Fibroblast of peridontal ligament (primary cell): Measurements from ENCODE around the gene CASP9.
"Not testable (repeated sequence)": the region's sequence is repeated elsewhere in the genome, so short reads cannot be mapped to it uniquely, and the experiment has no call there.

ENCODE experiments used
- DNase-seq: peaks from one replicate; pipeline ENCODE4 v3.0.0-alpha.2; 2010; ENCODE audit errors: extremely low read depth

Gene CASP9

GRCh38 chr1:15469361-15469760 is 54.7 kb downstream of the CASP9 start:
- no peak for DNase-seq

GRCh38 chr1:15468145-15468544 is 55.9 kb downstream of the CASP9 start:
- DNase-seq = no peak

- DNase-seq = not testable (repeated sequence)
Measured at GRCh38 chr1:15466955-15467625, 56.9 kb downstream of the CASP9 start.

- DNase-seq = no peak
Measured at GRCh38 chr1:15465674-15466073, 58.3 kb downstream of the CASP9 start.

GRCh38 chr1:15463926-15464322 is 60.1 kb downstream of the CASP9 start:
- DNase-seq = not testable (repeated sequence)

GRCh38 chr1:15463064-15463800 is 60.8 kb downstream of the CASP9 start:
- DNase-seq = not testable (repeated sequence)

GRCh38 chr1:15460708-15461095 is 63.3 kb downstream of the CASP9 start:
- DNase-seq = no peak

- DNase-seq = no peak
Measured at GRCh38 chr1:15459771-15460707, 64.0 kb downstream of the CASP9 start.

- not testable (repeated sequence) for DNase-seq
Measured at GRCh38 chr1:15458388-15458787, 65.6 kb downstream of the CASP9 start.

- no peak for DNase-seq
Measured at GRCh38 chr1:15457585-15457984, 66.4 kb downstream of the CASP9 start.

- DNase-seq = no peak
Measured at GRCh38 chr1:15456313-15456954, 67.6 kb downstream of the CASP9 start, which contains the start of gene CELA2A. Gene CELA2A (plus strand): TSS chr1:15456732. CDS start chr1:15456754, 22 bp downstream.

- DNase-seq = peak; percentile 80
Measured at GRCh38 chr1:15455522-15455921, 68.5 kb downstream of the CASP9 start.

GRCh38 chr1:15454256-15454655 is 69.8 kb downstream of the CASP9 start:
- peak; percentile 82 for DNase-seq

- no peak for DNase-seq
Measured at GRCh38 chr1:15453734-15454133, 70.3 kb downstream of the CASP9 start.

- DNase-seq = no peak
Measured at GRCh38 chr1:15452866-15453571, 71.0 kb downstream of the CASP9 start.

GRCh38 chr1:15452216-15452615 is 71.8 kb downstream of the CASP9 start:
- no peak for DNase-seq

- DNase-seq = no peak
Measured at GRCh38 chr1:15451014-15451722, 72.8 kb downstream of the CASP9 start.

- DNase-seq = no peak
Measured at GRCh38 chr1:15449567-15449966, 74.4 kb downstream of the CASP9 start.

- DNase-seq = no peak
Measured at GRCh38 chr1:15448877-15449462, 75.0 kb downstream of the CASP9 start.

- DNase-seq = no peak
Measured at GRCh38 chr1:15446212-15446611, 77.8 kb downstream of the CASP9 start.
